ENCODE measurements around the gene FARP2.

DNA sequence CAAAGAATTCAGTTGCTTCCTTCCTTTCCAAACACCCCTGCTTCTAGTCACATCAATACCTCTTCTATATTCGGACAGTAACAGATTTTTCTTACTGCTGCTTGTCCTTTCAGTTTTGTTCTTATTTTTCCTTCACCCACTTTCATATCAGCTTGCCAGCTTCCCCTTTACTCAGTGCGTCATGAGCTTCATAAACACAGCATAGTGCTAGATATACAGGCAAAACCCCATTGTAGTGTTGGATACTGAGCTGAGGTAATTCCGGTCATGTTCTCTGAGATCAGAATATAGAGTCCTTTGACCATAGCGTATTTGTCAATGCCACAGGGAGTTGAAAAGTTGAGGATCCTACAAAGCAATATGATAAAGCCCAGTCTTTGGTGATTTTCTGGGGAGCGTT is 2.4 kb downstream of the FARP2 start:
- TF ChIP-seq SMC3 (IDR thresholded peaks at IDR 0.05; ENCODE audit: low read length), result no peak
- TF ChIP-seq PHB2 (IDR thresholded peaks at IDR 0.05; ENCODE audit: partially characterized antibody), result no peak
- TF ChIP-seq FOSL1 (CRISPR knock-in tag; IDR thresholded peaks at IDR 0.05; ENCODE audit: borderline replicate concordance), result no peak
- TF ChIP-seq, protein P1, sequence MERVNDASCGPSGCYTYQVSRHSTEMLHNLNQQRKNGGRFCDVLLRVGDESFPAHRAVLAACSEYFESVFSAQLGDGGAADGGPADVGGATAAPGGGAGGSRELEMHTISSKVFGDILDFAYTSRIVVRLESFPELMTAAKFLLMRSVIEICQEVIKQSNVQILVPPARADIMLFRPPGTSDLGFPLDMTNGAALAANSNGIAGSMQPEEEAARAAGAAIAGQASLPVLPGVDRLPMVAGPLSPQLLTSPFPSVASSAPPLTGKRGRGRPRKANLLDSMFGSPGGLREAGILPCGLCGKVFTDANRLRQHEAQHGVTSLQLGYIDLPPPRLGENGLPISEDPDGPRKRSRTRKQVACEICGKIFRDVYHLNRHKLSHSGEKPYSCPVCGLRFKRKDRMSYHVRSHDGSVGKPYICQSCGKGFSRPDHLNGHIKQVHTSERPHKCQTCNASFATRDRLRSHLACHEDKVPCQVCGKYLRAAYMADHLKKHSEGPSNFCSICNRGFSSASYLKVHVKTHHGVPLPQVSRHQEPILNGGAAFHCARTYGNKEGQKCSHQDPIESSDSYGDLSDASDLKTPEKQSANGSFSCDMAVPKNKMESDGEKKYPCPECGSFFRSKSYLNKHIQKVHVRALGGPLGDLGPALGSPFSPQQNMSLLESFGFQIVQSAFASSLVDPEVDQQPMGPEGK (CRISPR knock-in tag; IDR thresholded peaks at IDR 0.05), result no peak
- TF ChIP-seq STAG1 (CRISPR knock-in tag; IDR thresholded peaks at IDR 0.05), result no peak
- TF ChIP-seq POLR2AphosphoS2 (IDR thresholded peaks at IDR 0.05; ENCODE audit: low read depth, low read length), result no peak
- TF ChIP-seq BCL6 (CRISPR knock-in tag; IDR thresholded peaks at IDR 0.05), result no peak
- no peak for TF ChIP-seq YEATS4 (CRISPR knock-in tag; IDR thresholded peaks at IDR 0.05; ENCODE audit: borderline replicate concordance)
- no peak for TF ChIP-seq CBX5 (CRISPR knock-in tag; IDR thresholded peaks at IDR 0.05; ENCODE audit: borderline replicate concordance)
- no peak for TF ChIP-seq SIN3A (IDR thresholded peaks at IDR 0.05; ENCODE audit: borderline replicate concordance, low read depth, low read length)
- no peak for TF ChIP-seq ZNF512 (CRISPR knock-in tag; IDR thresholded peaks at IDR 0.05)
- TF ChIP-seq, protein P2, sequence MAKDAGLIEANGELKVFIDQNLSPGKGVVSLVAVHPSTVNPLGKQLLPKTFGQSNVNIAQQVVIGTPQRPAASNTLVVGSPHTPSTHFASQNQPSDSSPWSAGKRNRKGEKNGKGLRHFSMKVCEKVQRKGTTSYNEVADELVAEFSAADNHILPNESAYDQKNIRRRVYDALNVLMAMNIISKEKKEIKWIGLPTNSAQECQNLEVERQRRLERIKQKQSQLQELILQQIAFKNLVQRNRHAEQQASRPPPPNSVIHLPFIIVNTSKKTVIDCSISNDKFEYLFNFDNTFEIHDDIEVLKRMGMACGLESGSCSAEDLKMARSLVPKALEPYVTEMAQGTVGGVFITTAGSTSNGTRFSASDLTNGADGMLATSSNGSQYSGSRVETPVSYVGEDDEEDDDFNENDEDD (CRISPR knock-in tag; IDR thresholded peaks at IDR 0.05; ENCODE audit: borderline replicate concordance), result no peak
- TF ChIP-seq, protein P3, sequence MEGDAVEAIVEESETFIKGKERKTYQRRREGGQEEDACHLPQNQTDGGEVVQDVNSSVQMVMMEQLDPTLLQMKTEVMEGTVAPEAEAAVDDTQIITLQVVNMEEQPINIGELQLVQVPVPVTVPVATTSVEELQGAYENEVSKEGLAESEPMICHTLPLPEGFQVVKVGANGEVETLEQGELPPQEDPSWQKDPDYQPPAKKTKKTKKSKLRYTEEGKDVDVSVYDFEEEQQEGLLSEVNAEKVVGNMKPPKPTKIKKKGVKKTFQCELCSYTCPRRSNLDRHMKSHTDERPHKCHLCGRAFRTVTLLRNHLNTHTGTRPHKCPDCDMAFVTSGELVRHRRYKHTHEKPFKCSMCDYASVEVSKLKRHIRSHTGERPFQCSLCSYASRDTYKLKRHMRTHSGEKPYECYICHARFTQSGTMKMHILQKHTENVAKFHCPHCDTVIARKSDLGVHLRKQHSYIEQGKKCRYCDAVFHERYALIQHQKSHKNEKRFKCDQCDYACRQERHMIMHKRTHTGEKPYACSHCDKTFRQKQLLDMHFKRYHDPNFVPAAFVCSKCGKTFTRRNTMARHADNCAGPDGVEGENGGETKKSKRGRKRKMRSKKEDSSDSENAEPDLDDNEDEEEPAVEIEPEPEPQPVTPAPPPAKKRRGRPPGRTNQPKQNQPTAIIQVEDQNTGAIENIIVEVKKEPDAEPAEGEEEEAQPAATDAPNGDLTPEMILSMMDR (CRISPR knock-in tag; IDR thresholded peaks at IDR 0.05), result no peak
- no peak for TF ChIP-seq SKIL (CRISPR knock-in tag; IDR thresholded peaks at IDR 0.05; ENCODE audit: borderline replicate concordance)

Data from HepG2 (cell line).